H9 (cell line): ENCODE data around the gene SLC38A9. TPM values are rescaled to one million over a fixed set of nuclear protein-coding genes. Genes with fewer than 3 reads are reported as not detected.

Experiments used
- DNase-seq: peaks from one replicate; pipeline ENCODE4 v3.0.0-alpha.2; 2017
- H2AFZ ChIP-seq: one replicate; pipeline ENCODE4 v1.6.1; 2013; ENCODE audit warnings: mild to moderate bottlenecking, low read length, control low read depth, moderate library complexity
- H2AK5ac ChIP-seq: 2 replicates; pipeline ENCODE4 v1.6.1; 2013; ENCODE audit warnings: low read length, control low read depth, mixed read lengths; ENCODE audit not compliant: insufficient read length
- H2BK120ac ChIP-seq: one replicate; pipeline ENCODE4 v1.6.1; 2013; ENCODE audit warnings: low read depth, mild to moderate bottlenecking, low read length, control low read depth, inconsistent platforms; ENCODE audit not compliant: poor library complexity, severe bottlenecking
- H2BK12ac ChIP-seq: 2 replicates; pipeline ENCODE4 v1.6.1; 2013; ENCODE audit warnings: low read length, control low read depth, mixed read lengths, low read depth; ENCODE audit not compliant: insufficient read length
- H2BK15ac ChIP-seq: 2 replicates; pipeline ENCODE4 v1.6.1; 2013; ENCODE audit warnings: low read depth, low read length, control low read depth
- H2BK20ac ChIP-seq: one replicate; pipeline ENCODE4 v1.6.1; 2013; ENCODE audit warnings: low read depth, mild to moderate bottlenecking, low read length, control low read depth, inconsistent platforms; ENCODE audit not compliant: poor library complexity, severe bottlenecking
- H2BK5ac ChIP-seq: 2 replicates; pipeline ENCODE4 v1.6.1; 2013; ENCODE audit warnings: low read length, control low read depth, mixed read lengths; ENCODE audit not compliant: insufficient read length
- H3K14ac ChIP-seq: 2 replicates; pipeline ENCODE4 v1.6.1; 2013; ENCODE audit warnings: low read length, control low read depth; ENCODE audit not compliant: insufficient read depth
- H3K18ac ChIP-seq: 2 replicates; pipeline ENCODE4 v1.6.1; 2013; ENCODE audit warnings: low read depth, mild to moderate bottlenecking, mixed read lengths, low read length, control low read depth; ENCODE audit not compliant: insufficient read length
- H3K23ac ChIP-seq: 2 replicates; pipeline ENCODE4 v1.6.1; 2013; ENCODE audit warnings: low read length, control low read depth, mixed read lengths, low read depth; ENCODE audit not compliant: insufficient read length
- H3K23me2 ChIP-seq: 2 replicates; pipeline ENCODE4 v1.6.1; 2013; ENCODE audit warnings: low read depth, mild to moderate bottlenecking, mixed read lengths, low read length, control low read depth; ENCODE audit not compliant: insufficient read length, poor library complexity, severe bottlenecking
- H3K27ac ChIP-seq: 2 replicates; pipeline ENCODE4 v1.5.1; 2013; ENCODE audit warnings: low read length, control low read depth, mixed read lengths, low read depth; ENCODE audit not compliant: insufficient read length
- H3K27me3 ChIP-seq: 2 replicates; pipeline ENCODE4 v1.6.1; 2013; ENCODE audit warnings: low read length, control low read depth, inconsistent platforms; ENCODE audit not compliant: insufficient read depth
- H3K4ac ChIP-seq: 2 replicates; pipeline ENCODE4 v1.6.1; 2013; ENCODE audit warnings: low read depth, mild to moderate bottlenecking, control low read depth, inconsistent platforms, low read length, moderate library complexity
- H3K4me1 ChIP-seq: 2 replicates; pipeline ENCODE4 v1.6.1; 2013; ENCODE audit warnings: low read length, control low read depth, inconsistent platforms; ENCODE audit not compliant: insufficient read depth
- H3K4me2 ChIP-seq: 2 replicates; pipeline ENCODE4 v1.6.1; 2013; ENCODE audit warnings: low read length, control low read depth, mixed read lengths; ENCODE audit not compliant: insufficient read length, insufficient read depth
- H3K56ac ChIP-seq: 2 replicates; pipeline ENCODE4 v1.6.1; 2013; ENCODE audit warnings: low read depth, mild to moderate bottlenecking, mixed read lengths, low read length, control low read depth; ENCODE audit not compliant: insufficient read length
- H3K79me1 ChIP-seq: 2 replicates; pipeline ENCODE4 v1.6.1; 2013; ENCODE audit warnings: low read depth, mild to moderate bottlenecking, moderate library complexity, low read length, control low read depth, inconsistent platforms; ENCODE audit not compliant: insufficient read depth, poor library complexity, severe bottlenecking
- H3K79me2 ChIP-seq: 2 replicates; pipeline ENCODE4 v1.6.1; 2013; ENCODE audit warnings: low read length, control low read depth, inconsistent platforms; ENCODE audit not compliant: insufficient read depth
- H3K9ac ChIP-seq: 2 replicates; pipeline ENCODE4 v1.6.1; 2013; ENCODE audit warnings: low read length, control low read depth, mixed read lengths; ENCODE audit not compliant: insufficient read length; ENCODE audit errors: extremely low read depth
- H3K9me3 ChIP-seq: one replicate; pipeline ENCODE4 v1.6.1; 2013; ENCODE audit warnings: low read depth, low read length, inconsistent platforms; ENCODE audit not compliant: control insufficient read depth
- H3T11ph ChIP-seq: one replicate; pipeline ENCODE4 v1.6.1; 2013; ENCODE audit warnings: mild to moderate bottlenecking, low read length, control low read depth, inconsistent platforms
- H4K20me1 ChIP-seq: one replicate; pipeline ENCODE4 v1.6.1; 2013; ENCODE audit not compliant: control insufficient read depth, insufficient read length, insufficient read depth
- H4K5ac ChIP-seq: 2 replicates; pipeline ENCODE4 v1.6.1; 2013; ENCODE audit warnings: low read depth, mild to moderate bottlenecking, mixed read lengths, low read length, control low read depth; ENCODE audit not compliant: insufficient read length
- H4K8ac ChIP-seq: replicated peaks from 2 replicates; pipeline ENCODE4 v1.6.1; 2013; ENCODE audit warnings: low read length, control low read depth, mixed read lengths, low read depth; ENCODE audit not compliant: insufficient read length
- H4K91ac ChIP-seq: 2 replicates; pipeline ENCODE4 v1.6.1; 2013; ENCODE audit warnings: low read depth, mild to moderate bottlenecking, moderate library complexity, mixed read lengths, low read length, control low read depth; ENCODE audit not compliant: insufficient read length
- H3K27ac Mint-ChIP-seq, 3 experiments: 2 replicates in 2 of 3; 3 replicates in 1 of 3; pipeline ENCODE4 v1.8.0; 2020 to 2021; ENCODE audit warnings: mixed read lengths in 3 of 3, mild to moderate bottlenecking in 1 of 3, moderate library complexity in 1 of 3
- H3K27me3 Mint-ChIP-seq: 2 replicates; pipeline ENCODE4 v1.8.0; 2021; ENCODE audit warnings: low read depth, mild to moderate bottlenecking, moderate library complexity, mixed read lengths
- H3K36me3 Mint-ChIP-seq, 3 experiments: 2 replicates in 2 of 3; 3 replicates in 1 of 3; pipeline ENCODE4 v1.8.0; 2020 to 2021; ENCODE audit warnings: low read depth in 3 of 3, mixed read lengths in 3 of 3; ENCODE audit not compliant: insufficient read depth in 1 of 3
- H3K4me1 Mint-ChIP-seq, 2 experiments: 2 replicates each; pipeline ENCODE4 v1.8.0; 2020; ENCODE audit warnings: mixed read lengths in 2 of 2
- H3K4me3 Mint-ChIP-seq, 2 experiments: 2 replicates in 1 of 2; 3 replicates in 1 of 2; pipeline ENCODE4 v1.8.0; 2020 to 2021; ENCODE audit warnings: mild to moderate bottlenecking in 2 of 2, mixed read lengths in 2 of 2, moderate library complexity in 1 of 2
- H3K9me3 Mint-ChIP-seq, 2 experiments: 2 replicates in 1 of 2; 3 replicates in 1 of 2; pipeline ENCODE4 v1.8.0; 2020; ENCODE audit warnings: mild to moderate bottlenecking in 2 of 2, mixed read lengths in 2 of 2, moderate library complexity in 1 of 2
- CTCF ChIP-seq: fragments of 200-600 bp; sonication (generic); conservative IDR thresholded peaks from 3 replicates; pipeline ENCODE4 v1.8.0; 2021; ENCODE audit warnings: antibody characterized with exemption, mild to moderate bottlenecking
- WGBS: extraction: QIAGEN DNeasy Blood & Tissue Kit; methylation state at CpG from one replicate; pipeline ENCODE4 v1.1.7; 2013; ENCODE audit warnings: missing lambda C conversion rate, low lambda C conversion rate, mixed read lengths; ENCODE audit not compliant: insufficient read length; ENCODE audit errors: extremely low coverage; 5-methylcytosine and 5-hydroxymethylcytosine counted together
- total RNA-seq: library from RNA; stranded (reverse); gene quantifications from 2 replicates; pipeline ENCODE4 v1.2.1, GENCODE V29; 2021

The SLC38A9 gene
- total RNA-seq, 1 experiment from 2014 or later, result 48.5 TPM

GRCh38 chr5:55600497-55601203 lies 111.5 kb downstream of the SLC38A9 start:
- Histone ChIP-seq H3K23me2 (no peaks in the 10 kb centered on the region), H4K8ac (no peak overlapping the region), H4K20me1 (no peaks in the 10 kb centered on the region), H2AFZ (no peak overlapping the region), H3K4ac (no peak overlapping the region), H3K79me2 (no peaks in the 10 kb centered on the region), H3K79me1 (no peaks in the 10 kb centered on the region), H3K9ac (no peak overlapping the region), H3K56ac (no peak overlapping the region), H3K14ac (no peak overlapping the region), H2AK5ac (no peak overlapping the region), H2BK15ac (no peak overlapping the region), H3K4me1 (peaks cover 6% of the 10 kb centered on the region; the same call in 1 of the 2 replicates), H3K4me2 (no peak overlapping the region), H2BK12ac (no peak overlapping the region), H2BK120ac (no peak overlapping the region), H2BK20ac (no peak overlapping the region), H3T11ph (no peak overlapping the region), H3K18ac (no peak overlapping the region), H3K9me3 (no peaks in the 10 kb centered on the region), H4K91ac (no peak overlapping the region), H2BK5ac (no peak overlapping the region), H3K27me3 (no peaks in the 10 kb centered on the region), H3K23ac (no peak overlapping the region), H3K27ac (no peak overlapping the region), H4K5ac (no peak overlapping the region)
- no peak overlapping the region for H3K27ac Mint-ChIP-seq
- peaks cover 40 to 41% of the 10 kb centered on the region in 2 experiments for H3K4me1 Mint-ChIP-seq
- WGBS, result no CpG with 5 or more reads among the region's 6 CpGs
- DNase-seq, result no peak
- H3K27me3 Mint-ChIP-seq, result no peaks in the 10 kb centered on the region
- H3K9me3 Mint-ChIP-seq, result no peaks in the 10 kb centered on the region
- no peaks in the 10 kb centered on the region for H3K36me3 Mint-ChIP-seq
- TF ChIP-seq CTCF, result no peak
- no peak overlapping the region for H3K4me3 Mint-ChIP-seq
